Activated T-helper 1 cell treated with anti-CD3 and anti-CD28 coated beads, Interleukin-2, amount 50 U/mL, for 16 hours (primary cell): ENCODE data around the gene KATNAL1.
"Not testable (repeated sequence)": the region's sequence is repeated elsewhere in the genome, so short reads cannot be mapped to it uniquely, and the experiment has no call there.

Experiments
- DNase-seq, 2 donors: peaks; one replicate each; pipeline ENCODE4 v3.0.0-alpha.2; 2020; ENCODE audit warnings: low read depth in 1 of 2, low spot score in 1 of 2

KATNAL1 gene

GRCh38 chr13:30222254-30222653 is 85.1 kb downstream of the KATNAL1 start:
- no peak for DNase-seq

GRCh38 chr13:30216111-30216510 is 91.2 kb downstream of the KATNAL1 start:
- DNase-seq: no peak

GRCh38 chr13:30212256-30212655 is 95.1 kb downstream of the KATNAL1 start:
- DNase-seq: no peak

- no peak for DNase-seq
Observed at GRCh38 chr13:30211745-30212144, 95.6 kb downstream of the KATNAL1 start.

GRCh38 chr13:30204564-30204963 is 102.8 kb downstream of the KATNAL1 start:
- no peak for DNase-seq

GRCh38 chr13:30196025-30196424 is 111.3 kb downstream of the KATNAL1 start:
- DNase-seq: no peak

GRCh38 chr13:30194906-30195305 is 112.4 kb downstream of the KATNAL1 start:
- no peak for DNase-seq

GRCh38 chr13:30193279-30194234 is 113.8 kb downstream of the KATNAL1 start:
- DNase-seq: no peak

GRCh38 chr13:30192320-30193093 is 114.8 kb downstream of the KATNAL1 start:
- DNase-seq: no peak

GRCh38 chr13:30191491-30192100 is 115.8 kb downstream of the KATNAL1 start:
- no peak for DNase-seq

GRCh38 chr13:30186634-30187415 is 120.5 kb downstream of the KATNAL1 start:
- no peak for DNase-seq

- no peak for DNase-seq
Observed at GRCh38 chr13:30181888-30182651, 125.3 kb downstream of the KATNAL1 start.

- no peak for DNase-seq
Observed at GRCh38 chr13:30179597-30180276, 127.6 kb downstream of the KATNAL1 start.

- no peak for DNase-seq
Observed at GRCh38 chr13:30178976-30179375, 128.4 kb downstream of the KATNAL1 start.

- DNase-seq: no peak
Observed at GRCh38 chr13:30175166-30175565, 132.2 kb downstream of the KATNAL1 start.

GRCh38 chr13:30174250-30174649 is 133.1 kb downstream of the KATNAL1 start:
- DNase-seq: not testable (repeated sequence)

- DNase-seq: no peak
Observed at GRCh38 chr13:30173303-30173610, 134.1 kb downstream of the KATNAL1 start.

GRCh38 chr13:30172593-30173302 is 134.6 kb downstream of the KATNAL1 start:
- DNase-seq: no peak

- no peak for DNase-seq
Observed at GRCh38 chr13:30170569-30170968, 136.8 kb downstream of the KATNAL1 start.
